Stomach smooth muscle (tissue), 2 donors: ENCODE results near the gene NAALADL2.

ENCODE experiments used
- H3K27ac ChIP-seq: one replicate; pipeline ENCODE4 v1.7.0; 2013; ENCODE audit warnings: mild to moderate bottlenecking, low read length, inconsistent platforms
- H3K27me3 ChIP-seq, 2 donors: one replicate each; pipeline ENCODE4 v1.7.0; 2013; ENCODE audit warnings: low read length in 2 of 2; ENCODE audit not compliant: insufficient read depth in 2 of 2, control insufficient read depth in 1 of 2
- H3K36me3 ChIP-seq, 2 donors: one replicate each; pipeline ENCODE4 v1.7.0; 2013; ENCODE audit warnings: low read length in 2 of 2; ENCODE audit not compliant: control insufficient read depth in 2 of 2, insufficient read depth in 2 of 2
- H3K4me1 ChIP-seq: one replicate; pipeline ENCODE4 v1.7.0; 2013; ENCODE audit warnings: low read length; ENCODE audit not compliant: control insufficient read depth, insufficient read depth
- H3K4me3 ChIP-seq, 2 donors: one replicate each; pipeline ENCODE4 v1.7.0; 2013; ENCODE audit warnings: low read length in 2 of 2
- H3K9ac ChIP-seq, 2 donors: one replicate each; pipeline ENCODE4 v1.7.0; 2013; ENCODE audit warnings: low read length in 2 of 2, mild to moderate bottlenecking in 1 of 2
- H3K9me3 ChIP-seq, 2 donors: one replicate each; pipeline ENCODE4 v1.7.0; 2013; ENCODE audit warnings: low read length in 2 of 2; ENCODE audit not compliant: control insufficient read depth in 2 of 2
- donor health status: healthy.
- donor health status: Pancreatic carcinoma.

The NAALADL2 gene

GRCh38 chr3:175546115-175546514 lies 687.0 kb downstream of the NAALADL2 start:
- no peak overlapping the region for H3K27ac ChIP-seq

DNA sequence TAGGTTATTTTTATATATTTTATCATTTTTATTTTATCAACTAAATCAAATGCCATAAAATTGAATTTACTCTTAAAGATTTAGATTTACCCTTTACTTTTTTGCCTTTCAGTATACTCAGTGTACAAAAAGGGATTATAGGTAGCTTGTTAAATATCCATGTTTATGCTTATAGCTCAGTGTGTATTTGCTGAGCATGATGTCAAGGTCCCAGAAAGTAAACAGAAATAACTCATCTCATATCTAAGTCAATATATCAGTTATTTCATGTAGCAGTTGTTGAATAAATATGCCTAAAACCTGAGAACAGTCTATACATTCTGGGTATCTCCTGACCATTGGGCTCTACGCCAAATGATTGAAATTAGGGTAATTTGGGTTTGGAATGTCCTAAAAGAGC lies 693.8 kb downstream of the NAALADL2 start:
- H3K9me3 ChIP-seq: peaks cover 0 to 3% of the 10 kb centered on the region in 2 donors

More at GRCh38 chr3:175546115-175546514, 687.0 kb downstream of the NAALADL2 start:
- Histone ChIP-seq H3K9ac (no peak overlapping the region), H3K27me3 (no peaks in the 10 kb centered on the region), H3K9me3 (no peaks in the 10 kb centered on the region), H3K36me3 (no peaks in the 10 kb centered on the region), H3K4me1 (no peaks in the 10 kb centered on the region), H3K4me3 (no peak overlapping the region)

GRCh38 chr3:175554801-175555200 lies 695.7 kb downstream of the NAALADL2 start:
- Histone ChIP-seq H3K9me3 (peaks cover 0 to 3% of the 10 kb centered on the region in 2 donors), H3K27me3 (no peaks in the 10 kb centered on the region), H3K4me1 (no peaks in the 10 kb centered on the region), H3K27ac (no peak overlapping the region), H3K36me3 (no peaks in the 10 kb centered on the region), H3K4me3 (no peak overlapping the region), H3K9ac (no peak overlapping the region)

More for the DNA sequence above, 693.8 kb downstream of the NAALADL2 start:
- H3K27ac ChIP-seq: no peak overlapping the region
- no peaks in the 10 kb centered on the region for H3K4me1 ChIP-seq
- no peaks in the 10 kb centered on the region for H3K36me3 ChIP-seq
- H3K9ac ChIP-seq: no peak overlapping the region
- no peaks in the 10 kb centered on the region for H3K27me3 ChIP-seq
- H3K4me3 ChIP-seq: no peak overlapping the region

GRCh38 chr3:175558261-175558660 lies 699.1 kb downstream of the NAALADL2 start:
- Histone ChIP-seq H3K27ac (no peak overlapping the region), H3K9ac (no peak overlapping the region), H3K36me3 (no peaks in the 10 kb centered on the region), H3K27me3 (no peaks in the 10 kb centered on the region), H3K4me1 (no peaks in the 10 kb centered on the region), H3K4me3 (no peak overlapping the region), H3K9me3 (peaks cover 0 to 3% of the 10 kb centered on the region in 2 donors)

GRCh38 chr3:175564363-175564762 lies 705.2 kb downstream of the NAALADL2 start:
- Histone ChIP-seq H3K27me3 (no peaks in the 10 kb centered on the region), H3K4me1 (no peaks in the 10 kb centered on the region)

GRCh38 chr3:175571096-175571495 lies 712.0 kb downstream of the NAALADL2 start:
- Histone ChIP-seq H3K27ac (no peak overlapping the region), H3K4me3 (no peak overlapping the region), H3K36me3 (no peaks in the 10 kb centered on the region), H3K9ac (no peak overlapping the region), H3K4me1 (no peaks in the 10 kb centered on the region), H3K27me3 (no peaks in the 10 kb centered on the region), H3K9me3 (no peaks in the 10 kb centered on the region)

More at GRCh38 chr3:175564363-175564762, 705.2 kb downstream of the NAALADL2 start:
- H3K36me3 ChIP-seq: no peaks in the 10 kb centered on the region
- H3K4me3 ChIP-seq: no peak overlapping the region
- no peaks in the 10 kb centered on the region for H3K9me3 ChIP-seq
- H3K9ac ChIP-seq: no peak overlapping the region
- no peak overlapping the region for H3K27ac ChIP-seq

DNA sequence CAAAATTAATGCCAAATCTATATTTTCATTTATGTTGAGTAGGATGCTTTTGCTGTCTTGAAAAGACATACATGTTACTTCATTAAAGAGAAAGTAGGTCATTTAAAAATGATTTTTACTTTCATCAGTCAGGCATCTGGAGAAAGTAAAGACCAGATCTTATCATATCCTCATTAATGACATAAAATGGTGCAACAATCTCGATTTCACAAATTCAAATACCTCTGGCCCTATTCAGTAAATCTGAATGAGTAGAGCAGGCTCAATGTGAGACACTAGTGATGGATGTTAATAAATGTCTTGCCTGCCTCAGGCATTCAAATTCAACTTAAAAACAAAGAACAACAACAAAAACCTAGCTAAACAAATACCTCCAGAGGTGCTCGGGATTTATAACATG lies 714.1 kb downstream of the NAALADL2 start:
- H3K27me3 ChIP-seq: no peaks in the 10 kb centered on the region
- no peaks in the 10 kb centered on the region for H3K4me1 ChIP-seq
- no peaks in the 10 kb centered on the region for H3K9me3 ChIP-seq
- no peak overlapping the region for H3K4me3 ChIP-seq
- H3K36me3 ChIP-seq: no peaks in the 10 kb centered on the region
- no peak overlapping the region for H3K9ac ChIP-seq
- H3K27ac ChIP-seq: no peak overlapping the region

GRCh38 chr3:175580318-175580717 lies 721.2 kb downstream of the NAALADL2 start:
- Histone ChIP-seq H3K9me3 (no peaks in the 10 kb centered on the region), H3K9ac (no peak overlapping the region), H3K27me3 (no peaks in the 10 kb centered on the region), H3K27ac (no peak overlapping the region), H3K4me1 (no peaks in the 10 kb centered on the region), H3K4me3 (no peak overlapping the region), H3K36me3 (no peaks in the 10 kb centered on the region)

GRCh38 chr3:175585898-175586297 lies 726.8 kb downstream of the NAALADL2 start:
- Histone ChIP-seq H3K27ac (no peak overlapping the region), H3K4me1 (no peaks in the 10 kb centered on the region), H3K36me3 (no peaks in the 10 kb centered on the region), H3K4me3 (no peak overlapping the region), H3K9ac (no peak overlapping the region), H3K9me3 (no peaks in the 10 kb centered on the region), H3K27me3 (no peaks in the 10 kb centered on the region)

- Histone ChIP-seq H3K27me3 (no peaks in the 10 kb centered on the region), H3K4me3 (no peak overlapping the region), H3K9me3 (peaks cover 4 to 6% of the 10 kb centered on the region in 2 donors), H3K27ac (no peak overlapping the region), H3K9ac (no peak overlapping the region), H3K36me3 (no peaks in the 10 kb centered on the region), H3K4me1 (no peaks in the 10 kb centered on the region)
These were observed 731.6 kb downstream of the NAALADL2 start for GRCh38 chr3:175590745-175591144.

DNA sequence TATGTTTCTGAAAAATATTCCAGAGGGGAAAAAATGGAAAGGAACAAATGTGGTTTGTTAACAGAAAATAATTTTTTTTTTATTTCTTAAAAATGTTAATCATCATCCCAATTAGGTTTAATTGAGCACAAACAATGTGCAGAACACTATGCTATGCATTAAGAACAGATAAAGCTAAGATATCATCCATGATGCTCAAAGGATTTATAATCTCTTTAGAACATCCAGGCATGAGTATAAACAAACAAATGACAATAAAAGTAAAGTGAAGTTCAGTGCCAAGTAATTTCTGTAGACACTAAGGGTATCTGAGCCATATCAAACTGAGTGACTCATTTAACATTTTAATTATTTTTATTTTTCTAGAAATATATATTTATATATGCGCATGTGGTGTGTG lies 732.2 kb downstream of the NAALADL2 start:
- Histone ChIP-seq H3K4me1 (no peaks in the 10 kb centered on the region), H3K27me3 (no peaks in the 10 kb centered on the region), H3K9ac (no peak overlapping the region), H3K4me3 (no peak overlapping the region), H3K36me3 (no peaks in the 10 kb centered on the region), H3K9me3 (peaks cover 4 to 6% of the 10 kb centered on the region in 2 donors), H3K27ac (no peak overlapping the region)
